ENCODE data around the gene NRAS.

- TF ChIP-seq POLR2A (IDR thresholded peaks at IDR 0.05) = no peak
- no peak for TF ChIP-seq EP300 (IDR thresholded peaks at IDR 0.05)
- no peak for TF ChIP-seq CTCF (IDR thresholded peaks at IDR 0.05)
- no peak for TF ChIP-seq POLR2AphosphoS5 (IDR thresholded peaks at IDR 0.05)
These were observed 36.6 kb upstream of the NRAS start for GRCh38 chr1:114753143-114753542.

Data from sigmoid colon (tissue), 4 donors.